ENCODE results near the gene DCDC2B.

The DCDC2B gene

GRCh38 chr1:32197074-32197473 lies 11.8 kb upstream of the DCDC2B start:
- DNase-seq (ENCODE audit: low read depth), result no peak

GRCh38 chr1:32197837-32198236 lies 11.1 kb upstream of the DCDC2B start:
- no peak for DNase-seq (ENCODE audit: low read depth)

DNA sequence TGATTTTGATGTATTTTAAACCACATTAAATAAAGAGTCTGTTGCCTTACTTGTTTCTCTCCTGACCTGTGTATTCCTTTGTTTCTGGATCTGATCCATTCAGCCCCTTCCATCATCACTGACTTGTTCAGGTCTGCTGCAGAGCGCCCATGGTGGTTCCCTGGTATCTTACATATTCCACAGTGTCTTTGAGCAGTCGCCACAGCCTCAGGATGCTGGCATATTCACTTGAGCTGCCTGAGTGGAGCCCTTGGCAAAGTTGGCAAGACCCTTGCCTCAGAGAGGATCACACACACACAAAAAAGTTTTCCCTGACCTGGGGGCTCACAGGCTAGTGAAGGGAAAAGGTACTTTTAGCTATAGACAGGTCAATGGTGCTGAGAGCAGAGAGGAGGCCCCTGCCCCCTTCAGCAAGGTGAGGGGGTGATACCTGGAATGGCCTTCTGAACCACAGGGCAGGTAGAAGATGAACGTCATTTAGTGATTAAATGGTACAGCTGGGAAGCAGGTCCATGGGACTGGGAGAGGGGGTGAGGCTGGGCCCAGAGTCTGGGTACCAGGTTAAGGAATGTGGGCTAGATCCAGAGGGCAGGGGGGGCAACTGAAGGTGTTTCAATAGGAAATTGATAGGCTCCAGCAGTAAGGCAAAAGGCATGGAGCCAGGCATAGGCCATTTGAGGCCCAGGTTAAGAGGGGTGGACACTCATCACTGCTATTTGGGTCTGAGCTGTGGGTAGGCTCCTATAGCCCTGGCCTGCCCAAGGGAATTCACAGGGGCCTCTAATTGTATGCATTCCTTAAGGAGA lies 10.4 kb upstream of the DCDC2B start:
- DNase-seq (ENCODE audit: low read depth), result no peak

- DNase-seq (ENCODE audit: low read depth), result no peak
Measured at GRCh38 chr1:32199043-32199716, 9.7 kb upstream of the DCDC2B start.

GRCh38 chr1:32199717-32200072 lies 9.2 kb upstream of the DCDC2B start:
- no peak for DNase-seq (ENCODE audit: low read depth)

DNA sequence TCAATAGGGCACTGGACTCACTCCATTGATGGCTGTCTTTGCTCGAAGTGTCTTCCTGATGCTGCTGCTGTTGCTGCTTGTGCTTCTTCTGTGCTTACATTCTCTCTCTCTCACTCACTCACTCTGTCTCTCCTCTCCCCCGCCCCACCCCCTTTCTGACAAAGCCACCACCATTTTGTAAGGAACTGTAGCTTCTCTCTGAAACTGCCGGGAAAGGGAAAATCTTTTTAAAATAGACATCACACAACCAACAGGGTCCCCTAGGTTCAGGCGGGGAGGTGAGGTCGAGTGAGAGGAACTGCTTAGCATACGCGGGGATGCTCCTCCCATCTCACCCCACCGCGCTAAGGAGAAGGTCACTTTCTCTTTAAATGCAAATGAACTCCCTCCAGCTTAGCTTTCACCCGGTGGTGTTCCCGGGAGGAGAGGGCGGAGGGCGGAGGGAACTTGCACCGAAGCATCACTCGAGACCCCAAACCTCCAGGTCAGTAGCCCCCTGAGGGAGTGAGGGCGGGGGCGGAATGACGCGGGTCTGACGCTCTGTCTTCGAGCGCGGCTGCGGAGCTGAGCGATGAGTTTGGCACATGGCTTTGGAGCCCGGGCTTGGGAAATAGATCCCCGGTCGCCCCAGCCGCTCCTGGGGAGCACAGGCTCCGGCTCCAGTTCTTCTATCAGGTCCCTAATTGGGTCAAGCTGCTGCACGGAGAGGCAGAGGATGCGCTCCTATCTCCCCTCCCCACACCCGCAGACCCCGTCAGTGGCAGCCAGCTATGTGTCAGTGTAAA lies 8.5 kb upstream of the DCDC2B start, which contains the start of gene CCDC28B:
CCDC28B (plus strand) TSS at position 370 of the 785 bp plus-strand sequence. CDS start 1,341 bp downstream, outside the sequence.
- peak; percentile 40 for DNase-seq (ENCODE audit: low read depth)

DNA sequence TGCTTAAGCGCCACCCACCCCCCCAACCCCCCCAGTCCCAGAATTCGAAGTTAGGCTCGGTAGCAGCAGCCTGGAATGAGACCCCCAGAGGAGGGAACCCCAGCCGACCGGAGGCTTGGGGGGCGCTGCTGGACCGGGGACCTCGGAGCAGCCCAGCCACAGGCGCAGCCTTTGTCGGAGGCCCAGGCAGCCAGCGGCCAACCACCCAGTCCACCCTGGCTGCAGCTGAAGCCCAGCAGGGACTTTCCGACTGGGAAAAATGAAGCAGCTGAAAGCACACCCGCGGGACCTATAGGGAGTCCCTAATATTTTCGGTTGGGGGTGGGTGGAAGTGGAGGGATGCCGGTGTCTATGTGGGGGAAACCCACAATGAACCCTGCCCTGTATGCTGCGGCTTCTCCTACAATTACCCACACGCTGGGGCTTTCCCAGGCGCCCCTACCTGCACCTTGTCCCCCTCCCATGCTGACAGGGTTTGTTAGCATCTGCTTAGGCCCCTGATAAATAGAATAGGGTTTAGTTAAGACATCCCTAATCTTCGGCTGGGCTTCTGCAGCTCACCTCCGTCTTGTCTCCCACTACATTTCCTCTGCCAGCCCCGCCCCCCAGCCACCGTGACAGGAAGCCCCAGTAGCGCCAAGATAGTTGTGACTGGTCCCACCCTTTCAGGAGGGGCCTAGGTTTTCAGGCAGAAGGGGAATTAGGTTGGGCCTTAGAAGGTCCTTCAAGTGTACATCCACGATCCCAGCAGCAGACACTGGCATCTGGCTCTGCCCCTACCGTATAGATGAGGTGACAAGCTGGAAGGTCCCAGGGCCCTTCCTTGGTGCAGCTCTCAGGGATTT lies 7.7 kb upstream of the DCDC2B start:
- DNase-seq (ENCODE audit: low read depth), result peak; percentile 77

GRCh38 chr1:32204943-32205361 lies 3.9 kb upstream of the DCDC2B start:
- no peak for DNase-seq (ENCODE audit: low read depth)

GRCh38 chr1:32205401-32206370 lies 3.2 kb upstream of the DCDC2B start, which contains the start of gene IQCC:
Gene IQCC, plus strand, starts transcription at chr1:32205671. Its CDS starts 11 bp downstream, at chr1:32205682.
- DNase-seq (ENCODE audit: low read depth), result peak; percentile 76

DNA sequence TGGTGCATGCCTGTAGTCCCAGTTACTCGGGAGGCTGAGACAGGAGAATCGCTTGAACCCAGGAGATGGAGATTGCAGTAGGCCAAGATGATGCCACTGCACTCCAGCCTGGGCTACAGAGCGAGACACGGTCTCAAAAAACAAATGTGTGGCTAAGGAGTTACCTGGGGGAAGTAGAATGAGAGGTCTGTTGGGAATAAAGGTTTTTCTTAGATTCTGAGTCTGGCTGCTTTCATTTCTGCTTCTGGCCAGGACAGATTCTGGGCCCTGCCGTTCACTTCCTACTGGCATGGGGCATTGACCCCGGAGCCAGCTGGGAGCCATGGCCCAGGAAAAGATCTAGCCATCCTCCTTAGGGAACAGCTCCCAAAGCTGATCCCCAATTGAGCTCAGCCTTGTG lies 420 bp upstream of the DCDC2B start:
- DNase-seq (ENCODE audit: low read depth), result no peak

GRCh38 chr1:32215629-32216480 lies 7.0 kb downstream of the DCDC2B start:
- peak; percentile 38 for DNase-seq (ENCODE audit: low read depth)

- DNase-seq (ENCODE audit: low read depth), result no peak
Measured at GRCh38 chr1:32216566-32216965, 7.7 kb downstream of the DCDC2B start.

DNA sequence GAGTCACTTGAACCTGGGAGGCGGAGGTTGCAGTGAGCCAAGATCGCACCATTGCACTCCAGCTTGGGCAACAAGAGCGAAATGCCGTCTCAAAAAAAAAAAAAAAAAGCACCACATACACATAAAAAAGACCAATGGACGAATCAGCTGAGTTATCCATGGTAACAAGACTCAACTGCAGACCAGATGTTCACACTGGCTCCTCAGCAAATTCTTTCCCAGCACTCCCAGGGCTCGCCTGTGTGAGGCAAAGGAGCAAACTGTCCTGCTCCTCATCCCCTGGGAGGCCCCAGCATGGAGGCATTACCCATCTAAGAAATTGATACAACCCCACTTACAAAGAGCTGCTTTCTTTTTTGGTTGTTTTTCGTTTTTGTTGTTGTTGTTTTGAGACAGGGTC lies 10.1 kb downstream of the DCDC2B start:
- no peak for DNase-seq (ENCODE audit: low read depth)

GRCh38 chr1:32220746-32221580 lies 12.1 kb downstream of the DCDC2B start:
- DNase-seq (ENCODE audit: low read depth), result no peak

DNA sequence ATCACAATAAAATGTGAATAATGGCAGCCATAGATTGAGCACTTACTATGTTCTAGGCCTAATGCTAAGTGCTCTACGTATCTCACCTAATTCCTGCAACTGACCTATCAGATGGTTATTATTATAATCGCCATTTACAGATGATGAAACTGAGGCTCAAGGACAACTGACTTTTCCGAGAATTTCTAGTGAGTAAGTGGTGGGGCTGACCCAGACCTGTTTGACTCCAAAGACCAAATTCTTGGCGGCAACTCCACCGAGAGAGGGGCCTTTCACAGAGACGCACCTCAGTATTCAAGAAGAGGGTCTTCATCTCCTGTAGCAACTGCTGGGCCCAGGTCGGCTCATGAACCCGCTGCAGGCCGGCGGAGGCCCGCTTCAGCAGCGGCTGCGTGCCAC lies 12.7 kb downstream of the DCDC2B start:
- no peak for DNase-seq (ENCODE audit: low read depth)

- peak; percentile 86 for DNase-seq (ENCODE audit: low read depth)
Measured at GRCh38 chr1:32221980-32222755, 13.3 kb downstream of the DCDC2B start, which contains the start of the genes EIF3I and TMEM234. Gene EIF3I, plus strand, starts transcription at chr1:32222407. Its CDS starts 35 bp downstream, at chr1:32222442. Gene TMEM234, minus strand, starts transcription at chr1:32222353. Its CDS starts 31 bp downstream, at chr1:32222322.

GRCh38 chr1:32223683-32224082 lies 14.8 kb downstream of the DCDC2B start:
- no peak for DNase-seq (ENCODE audit: low read depth)
